Measurements from ENCODE around the gene PHC2.

DNA sequence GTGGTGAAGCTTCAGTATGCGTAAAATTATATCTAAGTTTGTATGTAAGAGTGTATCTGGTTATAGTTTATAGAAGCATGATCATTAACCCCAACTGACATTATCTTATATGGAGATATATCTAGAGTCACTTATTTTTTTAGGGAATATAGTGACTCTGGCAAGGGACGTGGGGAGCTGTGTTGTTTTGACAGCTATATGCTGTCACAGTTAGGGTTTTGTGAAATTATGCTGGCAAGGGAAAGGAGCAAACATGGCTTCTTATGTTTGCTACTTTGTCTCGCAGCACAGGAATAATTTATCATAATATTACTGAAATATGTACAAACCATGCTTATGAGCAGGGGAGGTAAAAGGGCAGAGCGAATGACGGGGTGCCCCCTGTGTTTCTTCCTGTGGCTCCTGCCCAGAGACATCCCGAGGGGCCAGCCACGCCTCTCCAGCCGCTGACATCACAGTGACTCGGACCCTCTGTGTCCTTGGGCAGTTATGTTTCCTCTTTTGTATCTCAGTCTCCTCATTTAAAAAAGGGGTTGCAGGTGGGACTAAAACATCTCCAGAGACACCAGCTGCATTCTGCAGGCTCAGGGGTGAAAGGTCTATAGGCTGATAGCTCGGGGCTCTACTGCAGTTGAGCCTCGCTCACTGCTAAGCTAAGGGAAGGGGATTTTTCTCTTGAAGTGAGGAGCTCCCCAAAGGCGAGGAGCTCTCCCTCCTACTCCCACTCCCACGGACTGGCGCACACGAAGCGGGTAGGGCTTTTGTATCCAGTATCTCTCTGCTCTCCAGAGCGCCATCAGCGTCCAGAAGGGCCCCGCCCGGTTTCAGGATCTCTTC lies 124.9 kb downstream of the PHC2 start:
- TF ChIP-seq POLR2A (IDR thresholded peaks at IDR 0.05; ENCODE audit: low read depth, low read length), result no peak
- TF ChIP-seq POLR2AphosphoS5 (IDR thresholded peaks at IDR 0.05; ENCODE audit: low read depth, low read length), result no peak
